Measurements from ENCODE around the gene UQCC3. TPM values are rescaled to one million over a fixed set of nuclear protein-coding genes. Genes with fewer than 3 reads are reported as not detected.
"Not testable (repeated sequence)": the region's sequence is repeated elsewhere in the genome, so short reads cannot be mapped to it uniquely, and the experiment has no call there.

UQCC3 gene
- total RNA-seq, 1 donor from 2014 or later: 11.4 TPM

GRCh38 chr11:62689421-62690183 lies 18.1 kb downstream of the UQCC3 start, which contains the start of gene LRRN4CL:
Gene LRRN4CL (minus strand): TSS chr11:62689530. CDS start chr11:62688508, 1,022 bp downstream.
- peaks cover 17% of the 10 kb centered on the region for H3K36me3 Mint-ChIP-seq (ENCODE audit: low read depth)
- intact Hi-C loops (cut with micrococcal nuclease): no loop called here
- H3K27ac Mint-ChIP-seq: no peak within 1 kb of the TSS
- H3K9me3 Mint-ChIP-seq: no peaks in the 10 kb centered on the region
- peaks cover 6% of the 10 kb centered on the region for H3K27me3 Mint-ChIP-seq (ENCODE audit: insufficient read depth)
- peaks cover 2% of the 10 kb centered on the region for H3K4me1 Mint-ChIP-seq (ENCODE audit: low read depth)
- no peak within 1 kb of the TSS for H3K4me3 Mint-ChIP-seq
- DNase-seq (ENCODE audit: low spot score): no peak

- not testable (repeated sequence) for H3K27me3 Mint-ChIP-seq (ENCODE audit: insufficient read depth); H3K9me3 Mint-ChIP-seq; H3K4me3 Mint-ChIP-seq; DNase-seq (ENCODE audit: low spot score); H3K4me1 Mint-ChIP-seq (ENCODE audit: low read depth); H3K27ac Mint-ChIP-seq
- intact Hi-C loops (cut with micrococcal nuclease): loop anchor here (1.0 kb wide), 4 partner anchors 14 to 313 kb away; partner anchors contain the start of gene UBXN1
- peaks cover 19% of the 10 kb centered on the region for H3K36me3 Mint-ChIP-seq (ENCODE audit: low read depth)
Observed at GRCh38 chr11:62693624-62694023, 22.2 kb downstream of the UQCC3 start.

GRCh38 chr11:62694455-62695167 lies 23.1 kb downstream of the UQCC3 start:
- intact Hi-C loops (cut with micrococcal nuclease): loop anchor here (1.0 kb wide), 4 partner anchors 15 to 314 kb away; partner anchors contain the start of gene UBXN1
- Mint-ChIP-seq H3K9me3 (no peaks in the 10 kb centered on the region), H3K27ac (peak overlapping the region; percentile 71), H3K4me1 (ENCODE audit: low read depth) (peaks cover 8% of the 10 kb centered on the region), H3K36me3 (ENCODE audit: low read depth) (peaks cover 16% of the 10 kb centered on the region), H3K27me3 (ENCODE audit: insufficient read depth) (no peaks in the 10 kb centered on the region), H3K4me3 (no peak overlapping the region)
- peak; percentile 61 for DNase-seq (ENCODE audit: low spot score)

GRCh38 chr11:62702246-62702645 lies 30.8 kb downstream of the UQCC3 start:
- Mint-ChIP-seq H3K9me3 (no peaks in the 10 kb centered on the region), H3K27ac (no peak overlapping the region), H3K4me3 (no peak overlapping the region), H3K36me3 (ENCODE audit: low read depth) (peaks cover 14% of the 10 kb centered on the region), H3K4me1 (ENCODE audit: low read depth) (peaks cover 16% of the 10 kb centered on the region), H3K27me3 (ENCODE audit: insufficient read depth) (no peaks in the 10 kb centered on the region)
- DNase-seq (ENCODE audit: low spot score): no peak
- intact Hi-C loops (cut with micrococcal nuclease): no loop called here

- H3K27me3 Mint-ChIP-seq (ENCODE audit: insufficient read depth); H3K9me3 Mint-ChIP-seq; H3K4me3 Mint-ChIP-seq; DNase-seq (ENCODE audit: low spot score); intact Hi-C loops (cut with micrococcal nuclease); H3K27ac Mint-ChIP-seq: not testable (repeated sequence)
- Mint-ChIP-seq H3K36me3 (ENCODE audit: low read depth) (peaks cover 14% of the 10 kb centered on the region), H3K4me1 (ENCODE audit: low read depth) (peaks cover 29% of the 10 kb centered on the region)
Observed at GRCh38 chr11:62703921-62704320, 32.4 kb downstream of the UQCC3 start.

GRCh38 chr11:62705413-62705812 lies 33.9 kb downstream of the UQCC3 start:
- Mint-ChIP-seq H3K4me3 (peak overlapping the region; percentile 89), H3K4me1 (ENCODE audit: low read depth) (peaks cover 44% of the 10 kb centered on the region), H3K27ac (peak overlapping the region; percentile 79), H3K36me3 (ENCODE audit: low read depth) (peaks cover 23% of the 10 kb centered on the region), H3K27me3 (ENCODE audit: insufficient read depth) (no peaks in the 10 kb centered on the region), H3K9me3 (no peaks in the 10 kb centered on the region)
- intact Hi-C loops (cut with micrococcal nuclease): loop anchor here (5.0 kb wide), 1 partner anchor 583 kb away; the partner anchor contains the start of gene INCENP
- DNase-seq (ENCODE audit: low spot score): no peak

- H3K27ac Mint-ChIP-seq: peak overlapping the region; percentile 79
- no peaks in the 10 kb centered on the region for H3K9me3 Mint-ChIP-seq
- peaks cover 49% of the 10 kb centered on the region for H3K4me1 Mint-ChIP-seq (ENCODE audit: low read depth)
- peak overlapping the region; percentile 89 for H3K4me3 Mint-ChIP-seq
- DNase-seq (ENCODE audit: low spot score): peak; percentile 89
- peaks cover 26% of the 10 kb centered on the region for H3K36me3 Mint-ChIP-seq (ENCODE audit: low read depth)
- intact Hi-C loops (cut with micrococcal nuclease): loop anchor here (1.0 to 5.0 kb wide), 4 partner anchors 34 to 584 kb away; partner anchors contain the start of genes INCENP and LBHD1
- no peaks in the 10 kb centered on the region for H3K27me3 Mint-ChIP-seq (ENCODE audit: insufficient read depth)
Observed at GRCh38 chr11:62705880-62706849, 34.7 kb downstream of the UQCC3 start.

- H3K4me3 Mint-ChIP-seq: peak overlapping the region; percentile 62
- DNase-seq (ENCODE audit: low spot score): no peak
- H3K27ac Mint-ChIP-seq: peak overlapping the region; percentile 45
- peaks cover 21% of the 10 kb centered on the region for H3K36me3 Mint-ChIP-seq (ENCODE audit: low read depth)
- H3K4me1 Mint-ChIP-seq (ENCODE audit: low read depth): peaks cover 49% of the 10 kb centered on the region
- intact Hi-C loops (cut with micrococcal nuclease): loop anchor here (1.0 to 5.0 kb wide), 4 partner anchors 35 to 585 kb away; partner anchors contain the start of genes INCENP and LBHD1
- H3K27me3 Mint-ChIP-seq (ENCODE audit: insufficient read depth): no peaks in the 10 kb centered on the region
- no peaks in the 10 kb centered on the region for H3K9me3 Mint-ChIP-seq
Observed at GRCh38 chr11:62706850-62707247, 35.4 kb downstream of the UQCC3 start.

- no peaks in the 10 kb centered on the region for H3K27me3 Mint-ChIP-seq (ENCODE audit: insufficient read depth)
- no peak for DNase-seq (ENCODE audit: low spot score)
- peaks cover 21% of the 10 kb centered on the region for H3K36me3 Mint-ChIP-seq (ENCODE audit: low read depth)
- H3K27ac Mint-ChIP-seq: peak within 1 kb of the TSS; percentile 93
- H3K9me3 Mint-ChIP-seq: no peaks in the 10 kb centered on the region
- H3K4me3 Mint-ChIP-seq: peak within 1 kb of the TSS; percentile 90
- intact Hi-C loops (cut with micrococcal nuclease): loop anchor here (5.0 kb wide), 1 partner anchor 585 kb away; the partner anchor contains the start of gene INCENP
- H3K4me1 Mint-ChIP-seq (ENCODE audit: low read depth): peaks cover 54% of the 10 kb centered on the region
Observed at GRCh38 chr11:62707277-62707861, 35.9 kb downstream of the UQCC3 start, which contains the start of the genes BSCL2 and GNG3. Gene BSCL2 (minus strand): TSS chr11:62707424. CDS start chr11:62707195, 229 bp downstream. Gene GNG3 (plus strand): TSS chr11:62707676. CDS start chr11:62708296, 620 bp downstream.

GRCh38 chr11:62708392-62708791 lies 36.9 kb downstream of the UQCC3 start:
- Mint-ChIP-seq H3K4me3 (peak overlapping the region; percentile 90), H3K27ac (peak overlapping the region; percentile 93), H3K4me1 (ENCODE audit: low read depth) (peaks cover 64% of the 10 kb centered on the region), H3K36me3 (ENCODE audit: low read depth) (peaks cover 26% of the 10 kb centered on the region), H3K27me3 (ENCODE audit: insufficient read depth) (no peaks in the 10 kb centered on the region), H3K9me3 (no peaks in the 10 kb centered on the region)
- no peak for DNase-seq (ENCODE audit: low spot score)
- intact Hi-C loops (cut with micrococcal nuclease): loop anchor here (2.0 to 5.0 kb wide), 2 partner anchors 44 to 586 kb away; partner anchors contain the start of genes C11orf98, CSKMT and INCENP

GRCh38 chr11:62708793-62709192 lies 37.3 kb downstream of the UQCC3 start:
- H3K9me3 Mint-ChIP-seq: no peaks in the 10 kb centered on the region
- no peaks in the 10 kb centered on the region for H3K27me3 Mint-ChIP-seq (ENCODE audit: insufficient read depth)
- intact Hi-C loops (cut with micrococcal nuclease): loop anchor here (1.0 to 5.0 kb wide), 14 partner anchors 19 to 586 kb away; partner anchors contain the start of genes C11orf98, CSKMT, GANAB and HNRNPUL2
- peaks cover 30% of the 10 kb centered on the region for H3K36me3 Mint-ChIP-seq (ENCODE audit: low read depth)
- H3K27ac Mint-ChIP-seq: peak overlapping the region; percentile 93
- DNase-seq (ENCODE audit: low spot score): peak; percentile 35
- H3K4me1 Mint-ChIP-seq (ENCODE audit: low read depth): peaks cover 68% of the 10 kb centered on the region
- H3K4me3 Mint-ChIP-seq: peak overlapping the region; percentile 90
